Panc1 (cell line): Measurements from ENCODE around the gene KCNK15.

Experiments used
- CTCF ChIP-seq: fragments of 450-650 bp; IDR thresholded peaks from 2 replicates; pipeline ENCODE4 v1.5.1; 2017; ENCODE audit warnings: mild to moderate bottlenecking
- POLR2AphosphoS5 ChIP-seq: IDR thresholded peaks from 2 replicates; pipeline ENCODE4 v1.6.1; 2012; ENCODE audit warnings: mild to moderate bottlenecking, low read depth, low read length, moderate library complexity
- REST ChIP-seq, 2 experiments: IDR thresholded peaks; 2 replicates each; pipeline ENCODE4 v1.6.1; 2011 to 2012; ENCODE audit warnings: low read depth in 2 of 2, control low read depth in 1 of 2, low read length in 1 of 2, mild to moderate bottlenecking in 1 of 2, moderate library complexity in 1 of 2; ENCODE audit not compliant: insufficient read depth in 1 of 2
- SIN3A ChIP-seq: IDR thresholded peaks from 2 replicates; pipeline ENCODE4 v1.6.1; 2012; ENCODE audit warnings: low read depth, mild to moderate bottlenecking, low read length, moderate library complexity, borderline replicate concordance; ENCODE audit not compliant: insufficient read depth
- TCF7L2 ChIP-seq: IDR thresholded peaks from 2 replicates; pipeline ENCODE4 v1.6.1; 2011; ENCODE audit warnings: mild to moderate bottlenecking, low read depth, low read length, inconsistent platforms

GRCh38 chr20:44747166-44748004 lies 1.7 kb downstream of the KCNK15 start:
- TF ChIP-seq CTCF (peak; percentile 88), POLR2AphosphoS5 (no peak), REST (IDR thresholded peaks at IDR 0.05; ENCODE audit: insufficient read depth in 1 of 2, low read depth in 2 of 2, low read length in 1 of 2) (no peak), SIN3A (no peak), TCF7L2 (peak; percentile 43; the same call in 1 of the 2 replicates)
